ENCODE data around the gene PDE3A.

- TF ChIP-seq CTCF (IDR thresholded peaks at IDR 0.05; ENCODE audit: poor library complexity) (no peak), EZH2phosphoT487 (IDR thresholded peaks at IDR 0.05; ENCODE audit: low read depth, severe bottlenecking, unreplicated experiment) (no peak), EZH2 (IDR thresholded peaks at IDR 0.05; ENCODE audit: borderline replicate concordance) (no peak)
These were observed 209.8 kb downstream of the PDE3A start for GRCh38 chr12:20578142-20578541.

All from hepatocyte (in vitro differentiated cells).